ENCODE results near the gene TFE3.

The TFE3 gene

DNA sequence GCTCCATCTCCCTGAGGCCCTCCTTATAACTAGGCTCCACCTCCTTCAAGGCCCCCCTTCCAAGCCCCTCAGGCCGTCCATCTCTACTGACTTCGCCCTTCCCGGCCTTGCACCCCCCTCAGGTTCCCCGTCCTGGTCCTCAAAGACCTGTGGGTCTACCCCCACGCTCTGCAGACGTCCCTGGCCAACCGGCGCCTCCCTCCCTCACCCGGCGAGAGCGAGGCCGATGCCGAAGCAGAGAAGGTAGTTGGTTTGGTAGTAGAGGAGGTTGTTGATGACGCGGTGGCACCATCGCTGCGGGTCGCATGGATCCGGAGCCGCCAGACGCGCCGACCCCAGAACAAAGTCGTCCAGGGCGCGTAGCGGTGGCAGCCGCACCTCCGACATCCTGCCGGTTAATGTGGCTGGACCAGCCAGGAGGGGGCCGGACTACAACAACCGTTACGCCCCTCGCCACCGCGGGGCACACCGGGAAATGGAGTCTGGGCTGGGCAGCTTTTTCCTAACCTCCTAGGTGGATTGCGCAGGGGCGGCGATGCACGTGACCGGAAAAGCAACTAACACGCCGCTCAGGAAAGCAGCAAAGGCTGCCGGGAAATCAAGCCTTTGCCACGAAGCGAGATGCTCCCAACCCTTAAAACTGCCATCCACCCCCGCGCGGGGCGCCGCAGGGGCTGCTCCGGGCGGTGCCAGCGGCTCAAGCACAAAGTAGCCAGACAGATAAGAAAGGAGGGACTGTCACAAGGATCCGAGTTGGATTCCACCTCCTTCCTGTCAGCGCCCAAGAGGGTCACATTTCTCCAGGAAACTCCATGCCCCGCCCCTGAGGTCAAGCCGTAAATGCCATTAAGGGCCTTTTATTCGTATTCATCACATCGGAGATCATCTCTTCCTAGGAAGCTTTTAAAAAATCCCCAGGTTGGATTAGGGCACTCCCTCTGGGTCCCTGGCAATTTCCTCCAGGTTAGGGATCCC, 30.7 kb upstream of the TFE3 start, which contains the start of gene PRAF2:
Gene PRAF2, minus strand, starts transcription at position 402 of the 975 bp plus-strand sequence. Its CDS starts 15 bp downstream, at position 387.
- Histone ChIP-seq H3K27ac (no peak within 1 kb of the TSS), H3K4me3 (peak within 1 kb of the TSS; percentile 82), H3K9ac (ENCODE audit: insufficient read length) (peak within 1 kb of the TSS; percentile 41), H3K36me3 (ENCODE audit: insufficient read depth, low read length) (no peaks in the 10 kb centered on the region), H3K9me3 (ENCODE audit: low read depth, low read length) (no peaks in the 10 kb centered on the region)
- no peak for TF ChIP-seq EZH2 (IDR thresholded peaks at IDR 0.05)
- TF ChIP-seq POLR2AphosphoS5 (IDR thresholded peaks at IDR 0.05; ENCODE audit: borderline replicate concordance, low read depth, low read length) = peak; percentile 53; the same call in 1 of the 2 replicates
- DNase-seq (ENCODE audit: low read depth, low spot score) = peak; percentile 34

DNA sequence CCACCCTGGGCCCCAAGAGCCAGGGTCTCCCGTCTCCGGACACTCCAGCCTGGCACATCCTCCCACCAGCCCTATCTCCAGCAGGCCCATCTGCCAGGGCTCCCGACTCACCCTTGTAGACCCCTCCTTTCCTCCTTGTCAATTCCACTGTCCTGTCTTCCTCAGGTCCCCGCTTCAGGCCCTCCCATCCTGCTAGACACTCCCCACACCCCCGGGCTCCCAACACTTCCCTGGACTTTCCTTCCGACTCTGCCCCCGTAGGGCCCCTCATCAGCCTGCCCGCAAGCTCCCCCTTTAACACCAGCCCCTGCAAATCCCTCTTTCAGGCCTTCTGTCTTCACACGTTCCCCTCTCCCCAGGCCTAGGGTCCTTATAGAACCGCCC, 29.5 kb upstream of the TFE3 start:
- Histone ChIP-seq H3K9me3 (ENCODE audit: low read depth, low read length) (no peaks in the 10 kb centered on the region), H3K27ac (no peak overlapping the region), H3K9ac (ENCODE audit: insufficient read length) (no peak overlapping the region), H3K4me3 (peak overlapping the region; percentile 82; the same call in 1 of the 2 replicates), H3K36me3 (ENCODE audit: insufficient read depth, low read length) (no peaks in the 10 kb centered on the region)
- TF ChIP-seq EZH2 (IDR thresholded peaks at IDR 0.05) = no peak
- no peak for TF ChIP-seq FOXP2 (optimal IDR thresholded peaks at IDR 0.05; ENCODE audit: control extremely low read depth, extremely low read length, insufficient read depth)
- no peak for DNase-seq (ENCODE audit: low read depth, low spot score)

DNA sequence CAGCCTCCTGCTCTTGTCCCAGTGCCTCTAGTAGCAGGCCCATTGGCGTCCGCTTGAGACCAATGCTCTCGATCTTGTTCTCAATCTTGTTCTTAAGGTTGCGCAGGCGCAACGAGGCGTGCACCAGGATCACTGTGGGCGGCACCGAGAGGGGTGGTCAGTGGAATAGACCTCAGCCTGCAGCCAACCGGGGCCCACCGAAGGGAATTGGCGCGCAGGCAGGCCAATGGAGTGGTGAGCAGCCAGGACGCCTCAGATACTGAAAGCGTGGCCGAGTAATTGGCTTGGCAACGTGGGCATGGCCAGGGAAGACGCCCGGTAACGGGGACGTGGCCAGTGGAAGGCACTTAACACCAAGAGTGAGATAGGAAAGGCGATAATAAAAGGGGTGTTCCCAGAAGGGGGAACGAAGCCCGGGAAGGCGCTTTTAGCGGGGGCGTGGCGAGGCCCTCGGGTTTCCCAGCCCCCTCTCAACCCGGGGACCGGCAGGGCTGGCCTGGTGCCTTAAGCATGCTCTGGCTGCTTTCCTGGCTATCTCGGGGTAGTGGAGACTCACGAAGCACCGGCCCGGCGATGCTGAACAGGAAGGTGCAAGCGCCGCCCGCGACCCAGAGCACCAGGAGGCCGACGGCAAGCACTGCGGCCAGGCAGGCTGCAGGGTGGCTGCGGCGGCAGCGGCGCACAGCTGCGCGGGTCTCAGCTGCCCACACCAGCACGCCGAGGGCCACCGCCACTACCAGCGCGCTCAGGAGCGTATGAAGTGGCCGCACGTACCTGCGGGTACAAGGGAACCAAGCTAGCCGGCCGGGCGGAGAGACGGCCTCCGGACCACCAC, 28.9 kb upstream of the TFE3 start:
- no peak for DNase-seq (ENCODE audit: low read depth, low spot score)
- no peak overlapping the region for H3K27ac ChIP-seq
- H3K4me3 ChIP-seq = no peak overlapping the region
- H3K9ac ChIP-seq (ENCODE audit: insufficient read length) = no peak overlapping the region
- no peak for TF ChIP-seq POLR2AphosphoS5 (IDR thresholded peaks at IDR 0.05; ENCODE audit: borderline replicate concordance, low read depth, low read length)
- no peak for TF ChIP-seq EZH2 (IDR thresholded peaks at IDR 0.05)
- TF ChIP-seq FOXP2 (optimal IDR thresholded peaks at IDR 0.05; ENCODE audit: control extremely low read depth, extremely low read length, insufficient read depth) = no peak
- H3K9me3 ChIP-seq (ENCODE audit: low read depth, low read length) = no peaks in the 10 kb centered on the region
- no peaks in the 10 kb centered on the region for H3K36me3 ChIP-seq (ENCODE audit: insufficient read depth, low read length)

DNA sequence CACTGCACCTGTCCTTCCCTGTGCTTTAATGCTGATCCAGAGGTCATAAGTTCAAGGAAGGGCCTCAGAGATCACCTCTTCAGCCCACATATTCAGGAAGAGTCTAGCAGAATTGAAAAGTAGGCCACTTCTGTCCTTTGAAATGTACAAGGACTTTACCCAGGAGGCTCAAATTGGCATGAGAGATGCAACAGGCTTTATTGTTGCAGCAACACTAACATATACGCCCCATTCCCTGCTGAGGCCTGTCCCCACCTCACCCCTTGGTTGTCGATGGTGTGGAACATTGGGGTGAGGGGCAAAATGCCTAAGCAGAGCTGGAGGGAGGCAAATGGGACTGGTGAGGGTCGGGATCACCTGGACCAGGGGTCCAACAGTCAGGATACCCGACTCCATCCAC, 27.8 kb upstream of the TFE3 start:
- TF ChIP-seq FOXP2 (optimal IDR thresholded peaks at IDR 0.05; ENCODE audit: control extremely low read depth, extremely low read length, insufficient read depth) (no peak), POLR2AphosphoS5 (IDR thresholded peaks at IDR 0.05; ENCODE audit: borderline replicate concordance, low read depth, low read length) (no peak), EZH2 (IDR thresholded peaks at IDR 0.05) (no peak)
- H3K9me3 ChIP-seq (ENCODE audit: low read depth, low read length) = no peaks in the 10 kb centered on the region
- no peak for DNase-seq (ENCODE audit: low read depth, low spot score)

DNA sequence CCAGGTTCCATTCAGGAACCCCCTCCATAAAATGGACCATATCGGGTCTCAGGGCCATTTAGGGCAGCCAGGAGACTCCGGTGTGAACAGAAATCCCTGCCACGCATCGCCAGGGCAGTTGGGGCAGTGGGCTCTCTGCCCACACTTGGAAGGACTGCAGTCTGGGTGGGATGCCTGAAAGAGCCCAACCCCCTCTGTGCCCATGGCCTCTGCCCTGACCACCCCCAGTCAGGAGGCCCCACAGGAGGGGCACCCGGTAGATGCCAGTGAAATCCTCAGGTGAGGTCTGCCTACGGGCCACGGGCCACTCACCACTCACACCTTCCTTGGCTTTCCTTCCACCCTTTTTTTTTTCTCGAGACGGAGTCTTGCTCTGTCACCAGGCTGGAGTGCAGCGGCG, 25.9 kb upstream of the TFE3 start:
- no peak overlapping the region for H3K4me3 ChIP-seq
- H3K27ac ChIP-seq = no peak overlapping the region
- no peak for DNase-seq (ENCODE audit: low read depth, low spot score)
- no peaks in the 10 kb centered on the region for H3K9me3 ChIP-seq (ENCODE audit: low read depth, low read length)
- no peaks in the 10 kb centered on the region for H3K36me3 ChIP-seq (ENCODE audit: insufficient read depth, low read length)
- no peak for TF ChIP-seq FOXP2 (optimal IDR thresholded peaks at IDR 0.05; ENCODE audit: control extremely low read depth, extremely low read length, insufficient read depth)
- TF ChIP-seq EZH2 (IDR thresholded peaks at IDR 0.05) = no peak
- TF ChIP-seq POLR2AphosphoS5 (IDR thresholded peaks at IDR 0.05; ENCODE audit: borderline replicate concordance, low read depth, low read length) = no peak
- no peak overlapping the region for H3K9ac ChIP-seq (ENCODE audit: insufficient read length)

More for the DNA sequence above, 27.8 kb upstream of the TFE3 start:
- no peaks in the 10 kb centered on the region for H3K36me3 ChIP-seq (ENCODE audit: insufficient read depth, low read length)
- no peak overlapping the region for H3K27ac ChIP-seq
- no peak overlapping the region for H3K9ac ChIP-seq (ENCODE audit: insufficient read length)
- H3K4me3 ChIP-seq = no peak overlapping the region

DNA sequence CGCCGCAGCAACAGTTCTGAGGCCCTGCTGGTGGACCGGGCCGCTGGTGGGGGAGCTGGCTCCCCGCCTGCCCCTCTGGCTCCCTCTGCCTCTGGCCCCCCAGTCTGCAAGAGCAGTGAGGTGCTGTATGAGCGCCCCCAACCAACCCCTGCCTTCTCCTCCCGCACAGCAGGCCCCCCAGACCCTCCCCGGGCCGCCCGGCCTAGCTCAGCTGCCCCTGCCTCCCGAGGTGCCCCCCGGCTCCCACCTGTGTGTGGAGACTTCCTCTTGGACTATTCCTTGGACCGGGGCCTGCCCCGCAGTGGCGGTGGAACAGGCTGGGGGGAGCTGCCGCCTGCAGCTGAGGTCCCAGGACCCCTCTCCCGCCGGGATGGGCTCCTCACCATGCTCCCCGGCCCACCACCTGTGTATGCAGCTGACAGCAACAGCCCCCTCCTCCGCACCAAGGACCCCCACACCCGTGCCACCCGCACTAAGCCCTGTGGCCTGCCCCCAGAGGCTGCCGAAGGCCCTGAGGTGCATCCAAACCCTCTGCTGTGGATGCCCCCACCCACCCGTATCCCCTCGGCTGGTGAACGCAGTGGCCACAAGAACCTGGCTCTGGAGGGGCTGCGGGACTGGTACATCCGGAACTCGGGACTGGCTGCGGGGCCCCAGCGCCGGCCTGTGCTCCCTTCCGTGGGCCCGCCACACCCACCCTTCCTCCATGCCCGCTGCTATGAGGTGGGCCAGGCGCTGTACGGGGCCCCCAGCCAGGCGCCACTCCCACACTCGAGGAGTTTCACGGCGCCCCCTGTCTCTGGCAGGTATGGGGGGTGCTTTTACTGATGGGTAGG, 24.3 kb upstream of the TFE3 start:
- H3K27ac ChIP-seq = no peak overlapping the region
- H3K9ac ChIP-seq (ENCODE audit: insufficient read length) = no peak overlapping the region
- no peak for DNase-seq (ENCODE audit: low read depth, low spot score)
- no peaks in the 10 kb centered on the region for H3K9me3 ChIP-seq (ENCODE audit: low read depth, low read length)
- no peak for TF ChIP-seq FOXP2 (optimal IDR thresholded peaks at IDR 0.05; ENCODE audit: control extremely low read depth, extremely low read length, insufficient read depth)
- TF ChIP-seq POLR2AphosphoS5 (IDR thresholded peaks at IDR 0.05; ENCODE audit: borderline replicate concordance, low read depth, low read length) = no peak
- TF ChIP-seq EZH2 (IDR thresholded peaks at IDR 0.05) = no peak
- no peaks in the 10 kb centered on the region for H3K36me3 ChIP-seq (ENCODE audit: insufficient read depth, low read length)
- no peak overlapping the region for H3K4me3 ChIP-seq

DNA sequence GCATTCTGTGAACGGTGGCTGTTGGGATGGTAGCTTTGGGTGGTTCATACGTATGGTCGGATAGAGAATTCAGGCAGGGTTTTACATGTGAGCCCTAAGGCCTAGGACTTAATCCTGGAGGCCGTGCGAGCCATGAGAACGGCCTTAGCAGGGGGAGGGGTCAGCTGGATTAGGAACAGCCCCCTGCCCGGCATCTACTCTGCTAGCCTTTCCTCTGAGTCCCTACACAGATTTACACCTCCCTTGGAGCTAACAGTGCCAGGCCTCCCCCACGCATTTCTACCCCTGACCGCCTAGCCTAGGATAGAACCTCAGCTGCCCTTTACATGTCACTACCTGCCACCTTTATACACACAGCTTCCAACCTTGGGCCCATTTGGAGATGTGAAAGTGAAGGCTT, 23.5 kb upstream of the TFE3 start:
- Histone ChIP-seq H3K4me3 (no peak overlapping the region), H3K36me3 (ENCODE audit: insufficient read depth, low read length) (no peaks in the 10 kb centered on the region), H3K27ac (no peak overlapping the region), H3K9me3 (ENCODE audit: low read depth, low read length) (no peaks in the 10 kb centered on the region), H3K9ac (ENCODE audit: insufficient read length) (no peak overlapping the region)
- TF ChIP-seq POLR2AphosphoS5 (IDR thresholded peaks at IDR 0.05; ENCODE audit: borderline replicate concordance, low read depth, low read length) = no peak
- TF ChIP-seq FOXP2 (optimal IDR thresholded peaks at IDR 0.05; ENCODE audit: control extremely low read depth, extremely low read length, insufficient read depth) = no peak
- no peak for TF ChIP-seq EZH2 (IDR thresholded peaks at IDR 0.05)
- DNase-seq (ENCODE audit: low read depth, low spot score) = no peak
